IPS DF 4.7 (cell line): ENCODE results near the gene SGCA.

Experiments
- DNase-seq: peaks from one replicate; pipeline ENCODE4 v3.0.0-alpha.2; 2013; ENCODE audit warnings: low spot score; ENCODE audit errors: extremely low read depth

The SGCA gene

DNA sequence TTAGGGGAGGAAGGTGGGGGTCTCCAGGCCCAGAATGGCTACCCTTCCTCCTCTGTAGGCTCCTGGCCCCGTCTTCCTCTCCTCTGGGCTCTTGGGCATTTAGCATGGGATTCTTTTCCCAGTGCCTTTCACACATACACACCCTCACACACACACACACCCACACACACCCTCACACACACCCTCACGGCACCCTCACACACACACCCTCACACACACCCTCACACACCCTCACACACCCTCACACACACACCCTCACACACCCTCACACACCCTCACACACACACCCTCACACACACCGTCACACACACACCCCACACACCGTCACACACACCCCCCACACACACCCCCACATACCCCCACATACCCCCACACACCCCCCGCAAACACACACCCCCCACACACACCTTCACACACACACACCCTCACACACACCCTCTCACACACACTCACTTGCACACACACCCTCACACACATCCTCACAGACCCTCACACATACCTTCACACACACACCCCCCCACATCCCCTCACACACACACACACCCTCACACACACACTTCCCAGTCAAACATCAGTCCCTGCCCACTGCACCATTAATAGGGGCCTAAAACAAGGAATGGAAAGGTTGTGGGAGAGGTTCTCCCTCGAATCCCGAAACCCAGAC lies 845 bp downstream of the SGCA start:
- DNase-seq = no peak

DNA sequence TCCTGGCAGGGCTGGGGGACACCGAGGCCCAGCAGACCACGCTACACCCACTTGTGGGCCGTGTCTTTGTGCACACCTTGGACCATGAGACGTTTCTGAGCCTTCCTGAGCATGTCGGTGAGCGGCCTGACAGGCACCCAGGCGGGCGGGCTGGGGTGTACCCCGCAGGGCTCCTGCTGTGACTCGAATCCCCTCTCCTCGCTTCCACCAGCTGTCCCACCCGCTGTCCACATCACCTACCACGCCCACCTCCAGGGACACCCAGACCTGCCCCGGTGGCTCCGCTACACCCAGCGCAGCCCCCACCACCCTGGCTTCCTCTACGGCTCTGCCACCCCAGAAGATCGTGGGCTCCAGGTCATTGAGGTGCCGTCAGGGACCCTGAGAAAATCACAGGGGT lies 1.6 kb downstream of the SGCA start:
- DNase-seq = no peak

DNA sequence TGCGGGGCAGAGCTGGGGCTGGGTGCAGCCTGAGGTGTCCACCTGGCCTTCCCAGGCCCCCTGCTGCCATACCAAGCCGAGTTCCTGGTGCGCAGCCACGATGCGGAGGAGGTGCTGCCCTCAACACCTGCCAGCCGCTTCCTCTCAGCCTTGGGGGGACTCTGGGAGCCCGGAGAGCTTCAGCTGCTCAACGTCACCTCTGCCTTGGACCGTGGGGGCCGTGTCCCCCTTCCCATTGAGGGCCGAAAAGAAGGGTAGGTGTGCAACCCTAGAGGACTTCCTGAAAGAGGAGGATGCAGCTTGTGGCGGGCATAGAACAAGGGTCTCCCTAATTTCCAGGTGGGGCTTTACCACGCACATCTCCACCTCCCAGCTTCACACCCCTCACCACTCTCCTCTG lies 2.5 kb downstream of the SGCA start:
- DNase-seq = no peak

DNA sequence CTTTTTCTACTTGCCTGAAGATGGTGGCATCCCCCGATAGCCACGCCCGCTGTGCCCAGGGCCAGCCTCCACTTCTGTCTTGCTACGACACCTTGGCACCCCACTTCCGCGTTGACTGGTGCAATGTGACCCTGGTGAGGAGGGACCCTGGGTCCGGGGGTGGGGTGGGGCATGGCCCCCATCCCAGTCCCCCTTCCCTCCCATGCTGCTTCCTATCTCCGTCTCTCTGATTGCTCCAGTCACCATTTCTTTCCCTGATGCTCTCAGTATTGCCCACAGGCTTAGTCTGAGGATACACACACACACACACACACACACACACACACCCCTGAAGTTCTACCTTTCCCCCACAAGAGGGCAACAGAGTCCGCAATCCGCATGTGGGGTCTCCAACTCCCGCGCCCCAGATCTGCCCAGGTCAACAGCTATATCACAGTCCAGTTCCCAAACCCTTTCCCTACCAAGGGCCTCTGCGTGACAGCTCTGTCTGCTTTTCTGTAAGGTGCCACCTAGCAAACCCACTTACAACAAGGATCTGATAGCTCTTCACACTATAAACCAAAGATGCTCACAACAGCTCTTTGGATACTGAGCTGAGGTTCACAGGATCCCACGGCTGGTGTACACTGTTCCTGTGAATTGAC lies 3.4 kb downstream of the SGCA start:
- DNase-seq = no peak

DNA sequence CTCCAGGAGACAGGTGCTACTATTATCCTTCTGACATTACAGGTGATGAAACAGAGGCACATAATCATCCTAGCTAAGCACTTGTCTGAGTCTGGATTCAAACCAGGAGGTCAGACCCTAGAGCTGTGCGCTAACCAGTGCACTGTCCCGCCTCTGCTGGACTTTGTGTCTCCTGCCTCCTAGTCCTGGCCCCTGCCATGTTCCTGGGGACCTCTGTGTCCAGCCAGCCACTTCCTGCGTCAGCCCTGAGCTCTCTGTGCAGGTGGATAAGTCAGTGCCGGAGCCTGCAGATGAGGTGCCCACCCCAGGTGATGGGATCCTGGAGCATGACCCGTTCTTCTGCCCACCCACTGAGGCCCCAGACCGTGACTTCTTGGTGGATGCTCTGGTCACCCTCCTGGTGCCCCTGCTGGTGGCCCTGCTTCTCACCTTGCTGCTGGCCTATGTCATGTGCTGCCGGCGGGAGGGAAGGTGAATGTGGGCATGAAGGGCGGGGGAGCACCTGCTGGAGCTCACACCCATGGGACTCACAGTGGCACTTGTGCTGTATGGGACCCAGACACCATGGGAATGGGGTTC lies 4.2 kb downstream of the SGCA start:
- DNase-seq = no peak

DNA sequence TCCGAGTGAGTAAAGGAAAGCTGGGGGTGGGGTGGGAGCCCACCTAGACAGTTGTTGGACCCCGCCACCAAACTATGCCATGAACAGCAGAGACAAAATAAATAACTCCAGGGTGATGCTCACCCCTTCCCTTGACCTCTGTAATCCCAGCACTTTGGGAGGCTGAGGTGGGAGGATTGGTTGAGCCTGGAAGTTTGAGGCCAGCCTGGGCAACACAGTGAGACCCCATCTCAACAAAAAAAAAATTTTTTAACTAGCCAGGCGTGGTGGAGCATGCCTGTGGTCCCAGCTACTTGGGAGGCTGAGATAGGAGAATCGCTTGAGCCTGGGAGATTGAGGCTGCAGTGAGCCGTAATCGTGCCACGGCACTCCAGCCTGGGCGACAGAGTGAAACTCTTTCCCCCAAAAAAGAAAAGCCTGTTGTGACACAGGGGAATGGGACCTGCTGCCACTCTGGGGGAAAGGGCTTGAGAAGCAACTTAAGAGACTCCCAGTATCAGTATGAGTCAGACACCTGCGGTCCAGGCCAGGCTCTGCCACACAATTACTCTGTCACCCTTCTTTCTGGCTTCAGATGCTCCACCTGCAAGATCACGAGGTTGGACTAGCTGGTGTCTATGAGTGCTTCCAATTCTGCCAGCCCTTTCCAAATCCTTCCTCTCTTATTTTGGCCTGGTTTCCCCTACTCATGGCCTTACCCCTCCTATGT lies 5.0 kb downstream of the SGCA start:
- DNase-seq = no peak

DNA sequence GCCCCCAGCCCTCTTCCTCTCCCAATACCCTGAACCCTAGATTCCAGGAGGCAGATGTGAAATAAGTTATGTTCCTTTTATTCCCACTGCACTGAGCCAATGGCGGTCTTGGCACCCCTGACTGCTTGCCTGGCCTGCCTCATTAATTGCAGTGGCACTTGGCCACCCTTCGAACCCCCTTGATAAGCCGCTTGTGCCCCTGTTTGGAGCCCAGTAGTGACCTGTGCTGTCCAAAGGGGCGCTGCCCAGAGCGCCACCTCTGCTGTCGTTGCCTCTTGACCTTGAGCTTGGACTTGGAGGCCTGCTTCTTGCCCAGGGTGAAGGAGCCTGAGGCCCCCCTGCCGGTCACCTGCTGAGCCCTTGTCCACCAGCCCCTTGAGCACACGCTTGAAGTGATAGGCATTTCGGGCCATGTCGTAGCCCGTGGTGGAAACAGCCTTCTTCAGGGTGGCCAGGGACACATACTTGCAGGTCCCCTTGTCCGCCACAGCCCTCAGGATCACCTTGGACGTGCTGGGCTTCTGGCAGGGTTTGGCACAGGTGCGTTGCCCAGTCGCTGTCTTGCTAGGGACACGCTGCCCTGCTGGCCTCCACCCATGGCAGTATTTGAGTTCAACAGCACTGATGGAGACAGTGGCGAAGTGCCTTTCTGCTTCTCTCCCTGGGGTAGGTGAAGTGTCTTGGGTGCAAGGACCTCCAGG lies 5.7 kb downstream of the SGCA start:
- no peak for DNase-seq

DNA sequence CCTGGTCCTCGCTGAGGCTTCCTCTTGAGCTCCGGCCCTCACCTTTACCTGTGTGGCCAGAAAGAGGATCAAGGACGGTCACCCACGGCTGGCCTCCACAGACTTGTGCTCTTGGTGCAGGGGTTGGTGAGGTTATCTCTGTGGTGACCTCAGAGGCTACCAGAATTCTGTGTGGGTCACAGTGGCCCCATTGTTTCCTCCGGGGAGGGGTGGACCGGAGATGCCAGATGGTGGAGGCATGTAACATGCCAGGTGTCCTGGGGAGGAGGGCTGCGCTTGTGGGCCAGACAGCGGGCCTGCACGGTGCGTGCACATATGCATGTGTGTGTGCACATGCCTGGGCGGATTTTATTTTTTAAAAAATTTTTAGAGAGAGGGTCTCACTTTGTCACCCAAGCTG lies 6.3 kb downstream of the SGCA start:
- DNase-seq = no peak

DNA sequence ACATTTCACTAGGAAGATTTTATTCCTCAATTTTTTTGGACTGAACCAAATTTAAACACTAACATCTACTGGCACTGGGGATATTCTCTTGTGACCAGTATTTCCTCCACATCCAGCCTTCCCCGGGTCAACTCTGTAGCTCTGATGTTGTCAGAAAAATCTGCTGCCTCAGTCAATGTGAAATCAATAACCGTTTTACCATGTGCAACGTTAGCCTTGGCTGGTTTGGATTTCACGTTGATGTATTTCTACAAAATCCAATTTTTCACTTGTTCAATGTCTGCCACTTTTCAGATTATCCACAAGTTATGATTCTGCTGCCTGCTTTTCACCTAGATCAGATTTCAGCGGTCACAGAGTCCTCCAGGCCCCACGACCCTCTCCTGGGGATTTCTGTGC lies 7.1 kb downstream of the SGCA start:
- DNase-seq = no peak

DNA sequence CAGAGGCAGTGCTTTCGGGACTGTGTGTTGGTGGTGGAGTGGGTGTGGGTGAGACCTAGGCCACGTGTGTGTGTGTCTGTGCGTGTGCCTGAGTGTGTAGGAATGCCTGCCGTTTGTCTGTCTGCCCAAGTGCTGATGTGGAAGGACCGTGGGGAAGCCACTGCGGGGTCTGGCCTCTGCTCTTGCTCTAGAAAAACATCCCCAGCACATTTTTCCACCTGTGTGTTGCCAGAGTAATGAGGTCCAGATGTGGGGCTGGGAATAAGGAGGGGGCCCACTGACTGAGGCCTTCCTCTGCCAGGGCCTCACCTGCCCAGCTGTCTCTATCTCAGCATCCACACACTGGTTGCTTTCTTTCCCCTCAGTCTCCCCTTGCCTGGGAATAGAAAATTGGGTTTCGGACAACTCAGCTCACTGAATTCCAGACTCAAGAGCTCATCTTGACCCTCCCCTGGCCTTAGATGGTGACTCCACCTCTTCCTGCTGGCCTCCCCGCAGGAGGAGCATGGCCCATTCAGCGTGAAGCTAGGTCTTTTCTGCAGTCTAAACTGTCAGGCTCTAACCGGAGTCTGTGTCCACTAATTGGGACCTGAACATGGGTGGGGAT lies 7.6 kb downstream of the SGCA start:
- DNase-seq = no peak

DNA sequence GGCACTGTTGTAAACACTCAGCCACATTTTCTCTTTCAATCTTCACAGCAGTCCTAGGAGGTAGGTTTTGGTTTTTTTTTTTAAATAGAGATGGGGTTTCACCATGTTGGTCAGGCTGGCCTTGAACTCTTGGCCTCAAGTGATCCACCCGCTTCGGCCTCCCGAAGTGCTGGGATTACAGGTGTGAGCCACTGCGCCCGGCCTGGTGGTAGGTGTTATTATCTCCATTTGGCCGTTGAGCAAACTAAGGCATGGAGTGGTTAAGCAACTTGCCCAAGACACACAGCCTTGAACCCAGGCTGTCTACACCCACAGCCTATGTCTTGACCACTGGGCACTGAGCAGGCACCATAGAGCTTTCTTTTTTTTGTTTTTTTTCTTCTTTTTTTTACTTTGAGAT lies 8.6 kb downstream of the SGCA start:
- DNase-seq = no peak

DNA sequence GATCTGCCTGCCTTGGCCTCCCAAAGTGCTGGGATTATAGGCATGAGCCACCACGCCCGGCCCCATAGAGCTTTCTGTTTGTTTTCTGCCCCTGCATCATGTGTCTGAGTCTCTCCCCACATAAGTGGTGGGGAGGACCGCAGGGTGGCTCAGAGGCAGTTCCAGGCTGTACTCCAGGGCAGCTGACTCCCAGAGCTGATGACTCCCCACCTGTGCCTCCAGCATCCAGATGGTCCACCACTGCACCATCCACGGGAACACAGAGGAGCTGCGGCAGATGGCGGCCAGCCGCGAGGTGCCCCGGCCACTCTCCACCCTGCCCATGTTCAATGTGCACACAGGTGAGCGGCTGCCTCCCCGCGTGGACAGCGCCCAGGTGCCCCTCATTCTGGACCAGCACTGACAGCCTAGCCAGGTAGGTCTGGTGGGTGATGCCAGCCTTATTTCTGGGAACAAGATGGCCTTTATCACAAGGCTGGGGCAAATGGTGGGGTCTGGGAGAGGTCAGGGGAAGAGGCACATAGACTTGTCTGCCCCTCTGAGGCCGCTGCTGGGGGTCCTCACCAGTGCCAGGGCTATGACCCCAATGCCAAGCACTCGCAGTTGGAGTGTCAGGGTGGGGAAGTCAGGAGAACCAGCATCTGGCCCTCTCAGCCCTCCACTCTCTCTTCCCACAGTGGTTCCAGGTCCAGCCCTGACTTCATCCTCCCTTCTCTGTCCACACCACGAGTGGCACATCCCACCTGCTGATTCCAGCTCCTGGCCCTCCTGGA lies 9.4 kb downstream of the SGCA start:
- DNase-seq = no peak

DNA sequence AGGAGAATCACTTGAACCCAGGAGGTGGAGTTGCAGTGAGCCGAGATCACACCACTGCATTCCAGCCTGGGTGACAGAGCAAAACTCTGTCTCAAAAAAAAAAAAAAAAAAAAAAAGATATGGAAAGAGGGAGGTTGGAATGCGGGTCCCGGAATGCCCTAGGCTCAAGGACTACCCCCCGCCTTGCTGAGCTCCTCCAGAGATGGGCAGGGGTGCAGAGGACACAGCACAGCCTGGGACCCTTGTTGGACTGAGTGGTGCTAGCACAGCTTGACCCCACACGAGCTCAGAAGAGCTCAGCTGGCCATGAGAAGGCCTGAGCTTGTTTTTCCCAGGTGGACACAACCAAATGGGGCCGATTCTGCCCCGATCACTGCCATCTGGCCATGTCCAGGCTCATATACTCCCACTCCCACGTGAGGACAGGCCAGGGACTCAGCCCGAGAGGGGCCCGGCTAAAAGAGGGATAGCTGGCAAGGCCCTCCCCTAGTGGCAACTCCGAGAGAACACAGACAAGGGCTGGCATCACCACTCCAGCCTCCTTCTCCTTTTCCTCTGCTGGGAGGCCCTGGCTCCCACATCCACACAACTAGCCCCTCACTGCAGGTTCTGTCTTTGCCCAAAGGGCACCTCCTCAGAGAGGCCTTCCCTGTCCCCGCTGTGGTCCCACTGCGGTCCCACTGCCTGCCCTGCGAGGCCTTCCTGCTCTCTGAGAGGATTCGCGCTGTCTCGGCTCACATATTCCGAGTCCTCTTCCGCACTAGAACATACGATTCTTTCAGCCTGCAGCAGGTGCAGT lies 11.0 kb downstream of the SGCA start:
- DNase-seq = no peak

DNA sequence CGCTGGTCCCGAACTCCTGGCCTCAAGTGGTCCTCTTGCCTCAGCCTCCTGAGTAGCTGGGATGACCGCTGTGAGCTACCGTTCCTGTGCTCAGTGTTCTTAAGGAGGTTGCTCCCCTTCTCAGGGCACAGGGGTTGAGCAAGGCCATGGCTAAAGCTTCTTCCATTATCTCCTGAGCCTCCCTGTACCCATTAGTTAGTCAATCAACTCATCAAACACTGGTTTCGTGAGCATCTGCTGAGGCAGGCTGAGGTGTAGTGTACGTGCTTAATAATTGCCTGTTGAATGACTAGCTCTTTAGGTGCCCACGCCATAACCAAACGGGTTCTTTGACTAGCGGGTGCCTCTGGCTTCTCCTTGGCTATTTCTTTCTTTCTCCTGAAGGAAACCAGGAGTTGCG lies 11.7 kb downstream of the SGCA start:
- no peak for DNase-seq

DNA sequence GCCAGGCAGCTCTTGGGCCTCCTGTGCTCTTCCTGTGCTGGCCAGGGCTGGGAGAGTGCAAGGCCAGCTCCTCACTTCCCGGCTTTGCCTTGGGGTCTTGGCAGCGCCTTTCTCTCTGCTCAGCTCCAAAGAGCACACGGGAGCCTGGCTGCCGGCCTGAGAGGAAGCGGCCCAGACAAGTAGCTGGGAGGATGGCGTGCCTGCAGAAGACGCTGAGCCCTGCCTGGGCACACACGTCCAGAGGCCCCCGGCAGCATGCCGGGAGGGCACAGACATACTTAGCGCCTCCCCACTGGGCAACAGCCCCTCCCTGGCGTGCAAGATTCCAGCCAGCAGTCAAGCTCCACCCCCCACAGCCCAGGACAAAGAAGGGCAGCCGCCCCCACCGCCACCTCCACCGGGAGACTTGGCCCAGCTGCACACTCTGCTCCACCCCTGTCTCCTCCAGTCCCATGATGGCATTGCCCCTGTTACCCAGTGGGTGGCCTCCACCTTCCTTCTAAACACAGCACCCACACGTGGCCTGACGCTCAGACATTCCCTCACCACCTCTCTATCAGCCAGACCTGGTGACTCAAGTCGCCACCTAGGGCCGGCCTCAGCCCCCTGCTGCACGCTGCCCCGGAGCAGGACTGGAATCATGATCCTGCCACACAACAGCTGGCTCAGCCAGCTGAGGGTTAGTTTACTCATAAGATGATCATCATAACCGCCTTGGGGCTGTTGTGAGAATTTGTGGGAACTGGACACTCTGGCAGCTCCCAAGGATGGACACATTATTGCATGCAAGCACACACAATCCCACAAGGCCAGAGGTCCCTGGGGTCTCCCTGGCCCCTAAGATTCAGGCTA lies 12.4 kb downstream of the SGCA start:
- no peak for DNase-seq

DNA sequence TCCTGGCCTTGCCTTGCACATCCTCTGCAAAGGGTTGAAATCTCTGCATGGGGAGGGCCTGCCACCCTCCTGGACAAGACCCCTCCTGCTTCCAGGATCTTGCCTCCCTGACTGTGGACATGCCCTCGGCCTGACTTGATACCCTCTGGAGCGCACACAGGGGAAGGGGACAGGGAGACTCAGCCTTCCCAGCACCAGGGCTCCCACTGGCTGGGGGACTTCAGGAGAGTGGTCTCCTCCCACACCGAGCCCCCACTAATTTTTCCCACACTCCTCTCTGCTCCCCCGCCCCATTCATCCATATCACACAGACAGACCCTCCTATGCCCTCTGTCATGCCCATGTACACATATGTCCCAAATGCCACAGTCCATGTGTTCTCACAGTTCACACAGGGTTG lies 14.3 kb downstream of the SGCA start:
- no peak for DNase-seq

DNA sequence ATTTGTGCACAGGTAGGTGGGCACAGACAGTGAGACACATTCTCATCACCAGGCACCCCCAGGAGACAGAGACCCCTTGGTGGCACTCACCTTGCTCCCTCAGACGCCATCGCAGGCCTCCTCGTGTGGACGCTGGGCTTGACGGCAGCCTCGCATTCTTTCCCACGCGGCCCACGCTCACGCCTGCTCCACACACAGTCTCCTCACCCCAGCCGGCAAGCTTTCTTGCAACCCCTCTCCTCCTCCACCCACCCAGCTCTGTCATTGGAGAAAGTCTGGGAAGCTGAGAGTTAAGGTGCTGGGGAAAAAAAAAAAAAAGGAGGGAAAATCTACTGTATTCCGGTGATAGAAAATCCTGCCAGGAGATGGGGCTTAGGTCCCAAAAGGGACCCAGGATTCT lies 14.8 kb downstream of the SGCA start:
- no peak for DNase-seq

DNA sequence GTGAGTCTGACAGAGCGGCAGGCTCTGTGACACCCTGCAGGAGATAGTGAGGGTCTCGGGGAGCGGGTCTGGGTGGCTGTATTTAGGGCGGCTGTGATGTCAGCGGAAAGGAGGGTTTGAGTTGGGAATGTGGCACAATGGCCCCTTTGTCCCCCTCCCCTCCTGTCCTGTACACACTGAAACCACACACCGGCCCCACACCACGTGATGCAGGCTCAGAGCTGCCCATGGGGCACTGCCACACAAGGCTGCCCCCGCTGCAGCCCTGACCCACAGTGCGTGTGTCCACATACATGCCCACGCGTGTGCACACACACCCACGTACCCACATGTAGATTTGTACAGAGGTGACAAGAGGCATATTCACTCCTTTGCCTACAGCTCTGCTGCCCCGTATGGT lies 15.3 kb downstream of the SGCA start:
- no peak for DNase-seq
